BLaER1 treated with 17β-estradiol and CSF1 and Interleukin-3, amounts not matched to agents 10 nM and 100 nM (cell line): ENCODE data around the gene PEPD.

Source experiments
- H3K27ac ChIP-seq, 11 experiments: shearing (Covaris generic); formaldehyde crosslinking; 2 replicates each; pipeline ENCODE4 v1.8.1; 2022
- H3K27me3 ChIP-seq, 11 experiments: shearing (Covaris generic); formaldehyde crosslinking; 2 replicates each; pipeline ENCODE4 v1.8.1; 2022
- H3K36me3 ChIP-seq, 11 experiments: shearing (Covaris generic); formaldehyde crosslinking; 2 replicates each; pipeline ENCODE4 v1.8.1; 2022
- H3K4me1 ChIP-seq, 10 experiments: shearing (Covaris generic); formaldehyde crosslinking; 2 replicates each; pipeline ENCODE4 v1.8.1; 2022
- H3K4me2 ChIP-seq, 11 experiments: shearing (Covaris generic); formaldehyde crosslinking; 2 replicates each; pipeline ENCODE4 v1.8.1; 2022
- H3K4me3 ChIP-seq, 10 experiments: shearing (Covaris generic); formaldehyde crosslinking; 2 replicates each; pipeline ENCODE4 v1.8.1; 2022
- H3K9ac ChIP-seq, 11 experiments: shearing (Covaris generic); formaldehyde crosslinking; 2 replicates each; pipeline ENCODE4 v1.8.1; 2022
- H3K9me3 ChIP-seq, 11 experiments: shearing (Covaris generic); formaldehyde crosslinking; replicated peaks in 1 of 11; 2 replicates each; pipeline ENCODE4 v1.8.1; 2022
- H4K20me1 ChIP-seq, 11 experiments: shearing (Covaris generic); formaldehyde crosslinking; 2 replicates each; pipeline ENCODE4 v1.8.1; 2022
- Cebpa-rat ChIP-seq, 11 experiments: shearing (Covaris generic); IDR thresholded peaks; 2 replicates each; pipeline ENCODE4 v1.8.1; 2022

PEPD gene

DNA sequence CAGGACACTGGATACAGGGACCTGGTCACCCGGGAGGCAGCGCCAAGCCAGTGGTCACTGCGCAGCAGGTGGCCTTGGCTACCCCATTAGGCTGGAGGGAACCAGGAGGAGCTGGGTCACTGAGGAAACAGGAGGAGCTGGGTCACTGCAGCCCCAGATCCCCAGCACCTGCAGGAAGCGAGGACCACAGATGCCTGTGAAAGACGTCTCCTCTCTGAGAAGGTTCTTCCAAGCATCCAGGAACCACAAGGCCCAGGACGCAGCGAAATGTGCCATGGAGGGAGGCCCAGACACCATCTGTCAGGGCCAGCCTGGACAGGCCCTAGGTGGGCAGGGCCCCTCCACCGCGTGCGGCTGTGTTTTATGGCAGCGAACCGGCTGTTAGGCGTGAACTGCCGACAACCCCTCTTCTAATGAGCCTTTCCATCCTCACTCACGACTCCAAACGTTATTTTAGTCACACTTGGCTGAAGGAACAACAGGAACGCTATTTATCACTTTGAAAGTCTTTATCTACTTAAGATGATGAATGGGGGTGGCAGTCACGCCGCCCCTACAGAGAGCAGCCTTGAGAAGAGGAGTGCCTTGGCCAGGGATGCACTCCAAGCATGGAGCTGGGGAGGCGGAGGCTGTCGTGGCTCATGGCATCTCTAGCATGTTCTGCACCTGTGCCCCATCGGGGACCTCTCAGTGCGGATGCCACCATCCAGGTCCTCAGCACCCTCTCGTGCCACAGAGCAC, 94.8 kb downstream of the PEPD start:
- Histone ChIP-seq H3K9ac (no peak overlapping the region), H3K9me3 (no peaks in the 10 kb centered on the region), H3K27ac (no peak overlapping the region), H3K4me3 (no peak overlapping the region), H3K4me2 (no peak overlapping the region), H3K36me3 (peaks cover 0 to 12% (median 0%) of the 10 kb centered on the region in 11 experiments; a peak in 2 of 22 replicates), H4K20me1 (peaks cover 0 to 42% (median 8%) of the 10 kb centered on the region in 11 experiments; a peak in 13 of 22 replicates), H3K27me3 (no peaks in the 10 kb centered on the region), H3K4me1 (peaks cover 0 to 10% (median 4%) of the 10 kb centered on the region in 10 experiments; a peak in 10 of 20 replicates)
- TF ChIP-seq Cebpa-rat (IDR thresholded peaks at IDR 0.05): no peak

GRCh38 chr19:33424181-33424580, 97.4 kb downstream of the PEPD start:
- no peak overlapping the region for H3K4me3 ChIP-seq
- no peak overlapping the region for H3K4me2 ChIP-seq
- peaks cover 0 to 32% (median 3%) of the 10 kb centered on the region in 11 experiments; a peak in 11 of 22 replicates for H4K20me1 ChIP-seq
- no peak overlapping the region for H3K27ac ChIP-seq
- no peaks in the 10 kb centered on the region for H3K27me3 ChIP-seq
- no peaks in the 10 kb centered on the region; a peak in 3 of 20 replicates for H3K4me1 ChIP-seq
- H3K9me3 ChIP-seq: no peaks in the 10 kb centered on the region
- no peak for TF ChIP-seq Cebpa-rat (IDR thresholded peaks at IDR 0.05)
- H3K36me3 ChIP-seq: peaks cover 0 to 17% (median 0%) of the 10 kb centered on the region in 11 experiments; a peak in 2 of 22 replicates
- H3K9ac ChIP-seq: no peak overlapping the region

GRCh38 chr19:33422369-33423180, 99.0 kb downstream of the PEPD start:
- H3K4me2 ChIP-seq: no peak overlapping the region
- H3K27ac ChIP-seq: no peak overlapping the region
- H3K9me3 ChIP-seq: no peaks in the 10 kb centered on the region
- no peak overlapping the region for H3K4me3 ChIP-seq
- H3K36me3 ChIP-seq: peaks cover 0 to 17% (median 0%) of the 10 kb centered on the region in 11 experiments; a peak in 2 of 22 replicates
- TF ChIP-seq Cebpa-rat (IDR thresholded peaks at IDR 0.05): no peak
- no peaks in the 10 kb centered on the region for H3K27me3 ChIP-seq
- H3K4me1 ChIP-seq: no peaks in the 10 kb centered on the region; a peak in 3 of 20 replicates
- no peak overlapping the region for H3K9ac ChIP-seq
- peaks cover 0 to 37% (median 3%) of the 10 kb centered on the region in 11 experiments; a peak in 10 of 22 replicates for H4K20me1 ChIP-seq

- H3K9me3 ChIP-seq: no peaks in the 10 kb centered on the region
- no peak overlapping the region for H3K9ac ChIP-seq
- no peaks in the 10 kb centered on the region for H3K27me3 ChIP-seq
- H3K4me1 ChIP-seq: peaks cover 0 to 5% (median 0%) of the 10 kb centered on the region in 10 experiments; a peak in 7 of 20 replicates
- H3K4me2 ChIP-seq: no peak overlapping the region
- no peak overlapping the region for H3K4me3 ChIP-seq
- TF ChIP-seq Cebpa-rat (IDR thresholded peaks at IDR 0.05): no peak
- peaks cover 0 to 39% (median 6%) of the 10 kb centered on the region in 11 experiments; a peak in 10 of 22 replicates for H4K20me1 ChIP-seq
- peaks cover 0 to 14% (median 0%) of the 10 kb centered on the region in 11 experiments; a peak in 1 of 22 replicates for H3K36me3 ChIP-seq
- no peak overlapping the region for H3K27ac ChIP-seq
Measured at GRCh38 chr19:33421368-33421767, 100.2 kb downstream of the PEPD start.

GRCh38 chr19:33420821-33421220, 100.8 kb downstream of the PEPD start:
- no peak overlapping the region for H3K4me2 ChIP-seq
- no peak overlapping the region for H3K9ac ChIP-seq
- TF ChIP-seq Cebpa-rat (IDR thresholded peaks at IDR 0.05): no peak
- peaks cover 0 to 14% (median 0%) of the 10 kb centered on the region in 11 experiments; a peak in 1 of 22 replicates for H3K36me3 ChIP-seq
- H3K9me3 ChIP-seq: no peaks in the 10 kb centered on the region
- H3K4me1 ChIP-seq: peaks cover 0 to 6% (median 0%) of the 10 kb centered on the region in 10 experiments; a peak in 7 of 20 replicates
- H3K27me3 ChIP-seq: no peaks in the 10 kb centered on the region
- peaks cover 0 to 39% (median 9%) of the 10 kb centered on the region in 11 experiments; a peak in 11 of 22 replicates for H4K20me1 ChIP-seq
- H3K4me3 ChIP-seq: no peak overlapping the region
- no peak overlapping the region for H3K27ac ChIP-seq

DNA sequence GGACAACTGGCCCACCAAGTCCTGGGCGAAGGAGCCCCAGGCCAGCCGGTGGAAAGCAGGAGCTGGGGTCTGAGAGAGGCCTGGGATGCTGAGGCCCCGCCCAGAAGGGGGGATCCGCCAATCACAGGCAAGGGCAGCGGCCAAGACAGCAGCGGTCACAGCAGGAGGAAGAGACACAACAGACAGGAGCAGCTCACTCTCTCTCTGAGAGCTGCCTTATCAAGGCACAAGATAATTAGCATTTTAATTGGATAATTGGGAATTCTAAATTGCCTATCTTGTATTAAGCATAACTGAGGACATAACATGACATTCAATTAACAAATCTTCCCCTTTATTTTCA, 101.8 kb downstream of the PEPD start:
- Histone ChIP-seq H3K9ac (no peak overlapping the region), H3K4me3 (no peak overlapping the region), H3K27me3 (no peaks in the 10 kb centered on the region), H3K36me3 (peaks cover 0 to 14% (median 0%) of the 10 kb centered on the region in 11 experiments; a peak in 1 of 22 replicates), H3K4me2 (no peak overlapping the region), H3K27ac (no peak overlapping the region), H3K9me3 (no peaks in the 10 kb centered on the region), H3K4me1 (peaks cover 0 to 9% (median 3%) of the 10 kb centered on the region in 10 experiments; a peak in 10 of 20 replicates), H4K20me1 (peaks cover 0 to 47% (median 10%) of the 10 kb centered on the region in 11 experiments; a peak in 12 of 22 replicates)
- no peak for TF ChIP-seq Cebpa-rat (IDR thresholded peaks at IDR 0.05)

DNA sequence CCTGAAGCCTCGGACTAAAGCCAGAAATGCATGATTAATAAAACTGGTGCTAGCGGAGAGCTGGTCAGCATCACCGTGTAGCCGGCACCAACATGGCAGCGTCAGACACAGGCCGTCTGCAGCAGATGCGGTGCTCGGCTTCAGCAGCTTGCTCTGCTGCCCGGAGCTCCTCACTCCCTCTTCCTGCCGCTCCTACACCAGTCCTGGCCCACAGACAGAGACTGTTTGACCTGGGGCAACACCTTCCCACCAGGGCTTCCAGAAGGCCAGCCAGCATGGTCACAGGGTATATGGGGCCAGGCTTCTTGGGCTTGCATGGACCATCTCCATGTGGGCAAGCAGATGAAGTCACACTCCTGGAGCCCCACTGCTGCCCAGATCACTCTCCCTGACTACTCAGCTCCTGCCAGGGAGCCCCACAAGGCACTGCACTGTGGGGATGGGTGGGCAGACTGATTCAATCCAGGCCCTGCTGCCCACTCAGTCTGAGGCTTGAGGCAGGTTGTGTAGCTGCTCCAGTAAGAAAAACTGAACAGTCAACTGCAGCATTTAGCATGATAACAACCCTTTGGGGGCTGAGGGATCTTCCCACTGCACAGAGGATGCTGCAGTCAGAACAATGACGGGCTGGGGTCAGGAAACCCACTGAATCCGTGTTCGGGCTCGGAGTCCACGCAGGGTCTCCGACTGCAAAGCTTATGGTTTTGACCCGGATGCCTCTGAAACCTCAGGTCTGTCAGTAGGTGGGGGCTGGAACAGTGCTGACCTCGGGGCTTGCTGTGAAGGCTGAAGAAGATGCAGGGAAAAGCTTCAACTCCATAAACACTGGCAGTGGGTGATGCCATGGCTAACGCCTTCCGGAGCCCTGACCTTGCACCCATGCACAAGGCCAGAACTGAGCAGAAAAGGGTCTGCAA, 102.5 kb downstream of the PEPD start:
- H3K9ac ChIP-seq: no peak overlapping the region
- no peaks in the 10 kb centered on the region for H3K27me3 ChIP-seq
- H3K36me3 ChIP-seq: peaks cover 0 to 11% (median 0%) of the 10 kb centered on the region in 11 experiments; a peak in 1 of 22 replicates
- no peak for TF ChIP-seq Cebpa-rat (IDR thresholded peaks at IDR 0.05)
- H3K27ac ChIP-seq: no peak overlapping the region
- no peaks in the 10 kb centered on the region for H3K9me3 ChIP-seq
- no peak overlapping the region for H3K4me3 ChIP-seq
- H3K4me1 ChIP-seq: peaks cover 0 to 12% (median 4%) of the 10 kb centered on the region in 10 experiments; a peak in 10 of 20 replicates
- peaks cover 0 to 50% (median 10%) of the 10 kb centered on the region in 11 experiments; a peak in 12 of 22 replicates for H4K20me1 ChIP-seq
- no peak overlapping the region for H3K4me2 ChIP-seq

DNA sequence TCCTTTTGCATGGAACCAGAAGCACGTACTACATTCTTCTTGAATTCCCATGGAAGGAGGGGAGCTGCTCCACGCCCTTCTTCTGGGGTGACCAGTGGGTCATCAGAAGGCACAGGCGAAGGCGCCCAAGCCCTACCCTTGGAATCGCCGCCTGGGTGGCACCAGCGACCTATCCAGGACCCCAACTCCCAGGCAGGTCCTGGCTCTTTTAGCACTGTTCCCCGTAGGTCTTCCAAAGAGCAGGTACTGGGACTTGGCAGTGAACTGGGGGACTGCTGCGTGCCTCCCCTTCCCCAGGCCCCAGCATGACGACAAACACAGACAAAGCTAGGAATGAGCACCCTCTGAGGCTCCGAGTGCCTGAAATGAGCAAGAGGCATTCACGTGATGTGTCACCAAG, 103.1 kb downstream of the PEPD start:
- no peaks in the 10 kb centered on the region for H3K9me3 ChIP-seq
- H3K9ac ChIP-seq: no peak overlapping the region
- 0 out of 22 replicates have a peak, but pooled peaks cover 0 to 8% (median 0%) of the 10 kb centered on the region in 11 experiments for H3K36me3 ChIP-seq
- no peak overlapping the region for H3K4me2 ChIP-seq
- H3K4me1 ChIP-seq: peaks cover 0 to 16% (median 5%) of the 10 kb centered on the region in 10 experiments; a peak in 10 of 20 replicates
- H3K4me3 ChIP-seq: no peak overlapping the region
- H3K27me3 ChIP-seq: no peaks in the 10 kb centered on the region
- TF ChIP-seq Cebpa-rat (IDR thresholded peaks at IDR 0.05): no peak
- peaks cover 0 to 56% (median 10%) of the 10 kb centered on the region in 11 experiments; a peak in 12 of 22 replicates for H4K20me1 ChIP-seq
- H3K27ac ChIP-seq: no peak overlapping the region
